Neural cell (in vitro differentiated cells): ENCODE data around the gene MBD3L4. TPM values are rescaled to one million over a fixed set of nuclear protein-coding genes. Genes with fewer than 3 reads are reported as not detected.

Experiments
- H2AFZ ChIP-seq: fragments of 200-600, 300-800 bp; sonication (generic), shearing (Covaris generic); 2 replicates; pipeline ENCODE4 v1.6.0; 2014; ENCODE audit warnings: low read depth, mild to moderate bottlenecking, antibody characterized with exemption, low read length, moderate library complexity
- H3F3A ChIP-seq: fragments of 200-600 bp; shearing (Covaris generic); 2 replicates; pipeline ENCODE4 v1.6.1; 2016; ENCODE audit warnings: mild to moderate bottlenecking, moderate library complexity, mixed read lengths, antibody characterized with exemption, low read length; ENCODE audit not compliant: insufficient read depth, poor library complexity, severe bottlenecking
- H3K27ac ChIP-seq: fragments of 200-600, 300-800 bp; sonication (generic), shearing (Covaris generic); 2 replicates; pipeline ENCODE4 v1.5.1; 2014; ENCODE audit warnings: mild to moderate bottlenecking, low read length, moderate library complexity
- H3K27me3 ChIP-seq: fragments of 300-800, 200-600 bp; sonication (generic), shearing (Covaris generic); 2 replicates; pipeline ENCODE4 v1.6.0; 2014; ENCODE audit warnings: mild to moderate bottlenecking, low read depth, low read length, moderate library complexity; ENCODE audit not compliant: insufficient read depth
- H3K36me3 ChIP-seq: fragments of 300-800, 200-600 bp; sonication (generic), shearing (Covaris generic); 2 replicates; pipeline ENCODE4 v1.5.1; 2014; ENCODE audit warnings: mild to moderate bottlenecking, antibody characterized with exemption, low read length, moderate library complexity; ENCODE audit not compliant: insufficient read depth
- H3K4me2 ChIP-seq: fragments of 300-800, 200-600 bp; sonication (generic), shearing (Covaris generic); 2 replicates; pipeline ENCODE4 v1.6.0; 2014; ENCODE audit warnings: mild to moderate bottlenecking, low read length
- H3K4me3 ChIP-seq: fragments of 300-800, 200-600 bp; sonication (generic), shearing (Covaris generic); 2 replicates; pipeline ENCODE4 v1.5.1; 2014; ENCODE audit warnings: mild to moderate bottlenecking, low read length, moderate library complexity
- H3K79me2 ChIP-seq: fragments of 200-600 bp; shearing (Covaris generic); replicated peaks from 2 replicates; pipeline ENCODE4 v1.6.0; 2014; ENCODE audit warnings: mild to moderate bottlenecking, low read length, moderate library complexity; ENCODE audit not compliant: insufficient read depth
- H3K9ac ChIP-seq: fragments of 300-800, 200-600 bp; sonication (generic), shearing (Covaris generic); 2 replicates; pipeline ENCODE4 v1.6.1; 2016; ENCODE audit warnings: mild to moderate bottlenecking, low read length, mixed read lengths
- H3K9me2 ChIP-seq: fragments of 200-600 bp; shearing (Covaris generic); 2 replicates; pipeline ENCODE4 v1.6.1; 2016; ENCODE audit warnings: mild to moderate bottlenecking, low read length, mixed read lengths; ENCODE audit not compliant: insufficient read depth
- H3K9me3 ChIP-seq: fragments of 200-600, 300-800 bp; sonication (generic), shearing (Covaris generic); 2 replicates; pipeline ENCODE4 v1.6.1; 2016; ENCODE audit warnings: mild to moderate bottlenecking, mixed run types, low read length, moderate library complexity, mixed read lengths
- H4K20me1 ChIP-seq: fragments of 200-600 bp; shearing (Covaris generic); 2 replicates; pipeline ENCODE4 v1.6.1; 2016; ENCODE audit warnings: mild to moderate bottlenecking, mixed run types; ENCODE audit not compliant: insufficient read depth
- CTCF ChIP-seq: fragments of 450-650 bp; IDR thresholded peaks from 2 replicates; pipeline ENCODE4 v1.5.1; 2014; ENCODE audit warnings: antibody characterized with exemption, mild to moderate bottlenecking, moderate library complexity; ENCODE audit not compliant: poor library complexity, severe bottlenecking
- EP300 ChIP-seq: fragments of 450-650 bp; conservative IDR thresholded peaks from 2 replicates; pipeline ENCODE4 v1.6.1; 2014; ENCODE audit warnings: antibody characterized with exemption, mild to moderate bottlenecking, moderate library complexity; ENCODE audit not compliant: poor library complexity, severe bottlenecking
- EZH2 ChIP-seq: fragments of 200-600, 300-800 bp; shearing (Covaris generic), sonication (generic); IDR thresholded peaks from 2 replicates; pipeline ENCODE4 v1.6.1; 2014; ENCODE audit warnings: antibody characterized with exemption, low read length, borderline replicate concordance, mild to moderate bottlenecking; ENCODE audit not compliant: insufficient read depth, poor library complexity, severe bottlenecking
- MXI1 ChIP-seq: fragments of 450-650 bp; conservative IDR thresholded peaks from 2 replicates; pipeline ENCODE4 v1.6.1; 2014; ENCODE audit warnings: antibody characterized with exemption, mild to moderate bottlenecking; ENCODE audit not compliant: poor library complexity, severe bottlenecking
- POLR2AphosphoS5 ChIP-seq: IDR thresholded peaks from 2 replicates; pipeline ENCODE4 v1.6.1; 2012
- RAD21 ChIP-seq: fragments of 450-650 bp; conservative IDR thresholded peaks from 2 replicates; pipeline ENCODE4 v1.6.1; 2014; ENCODE audit warnings: antibody characterized with exemption, mild to moderate bottlenecking, moderate library complexity
- REST ChIP-seq: IDR thresholded peaks from 2 replicates; pipeline ENCODE4 v1.6.1; 2012; ENCODE audit warnings: borderline replicate concordance
- SMC3 ChIP-seq: fragments of 450-650 bp; conservative IDR thresholded peaks from 2 replicates; pipeline ENCODE4 v1.6.1; 2014; ENCODE audit warnings: antibody characterized with exemption, mild to moderate bottlenecking, moderate library complexity; ENCODE audit not compliant: poor library complexity
- TAF1 ChIP-seq: IDR thresholded peaks from 2 replicates; pipeline ENCODE4 v1.6.1; 2012; ENCODE audit warnings: low read depth
- polyA plus RNA-seq: library from polyadenylated mRNA; depleted of rRNA; stranded (reverse); fragments of >200 nt; gene quantifications from 2 replicates; pipeline ENCODE4 v1.2.3, GENCODE V29; 2014

Gene MBD3L4
- polyA plus RNA-seq, 1 donor from 2014 or later: not detected

GRCh38 chr19:7004313-7004931 lies 35.6 kb downstream of the MBD3L4 start:
- no peaks in the 10 kb centered on the region for H3K9me3 ChIP-seq
- H3K27ac ChIP-seq: no peak overlapping the region
- TF ChIP-seq MXI1: no peak
- TF ChIP-seq EZH2: no peak
- peak; percentile 58 for TF ChIP-seq RAD21
- no peak for TF ChIP-seq TAF1
- TF ChIP-seq CTCF: peak; percentile 60
- TF ChIP-seq POLR2AphosphoS5: no peak
- TF ChIP-seq SMC3: peak; percentile 62
- no peak for TF ChIP-seq REST
- H3K4me3 ChIP-seq: no peak overlapping the region
- H4K20me1 ChIP-seq: no peaks in the 10 kb centered on the region
- no peak overlapping the region for H2AFZ ChIP-seq
- H3K4me2 ChIP-seq: no peak overlapping the region
- no peaks in the 10 kb centered on the region for H3K9me2 ChIP-seq
- H3K36me3 ChIP-seq: no peaks in the 10 kb centered on the region
- no peaks in the 10 kb centered on the region for H3K79me2 ChIP-seq
- no peak overlapping the region for H3K9ac ChIP-seq
- no peaks in the 10 kb centered on the region for H3F3A ChIP-seq
- no peaks in the 10 kb centered on the region for H3K27me3 ChIP-seq

GRCh38 chr19:7000816-7001215 lies 39.2 kb downstream of the MBD3L4 start:
- Histone ChIP-seq H3K9me2 (no peaks in the 10 kb centered on the region), H3F3A (no peaks in the 10 kb centered on the region), H3K4me3 (no peak overlapping the region), H4K20me1 (no peaks in the 10 kb centered on the region), H3K27me3 (no peaks in the 10 kb centered on the region), H3K36me3 (no peaks in the 10 kb centered on the region), H3K9ac (no peak overlapping the region), H3K79me2 (no peaks in the 10 kb centered on the region), H2AFZ (no peak overlapping the region), H3K4me2 (no peak overlapping the region), H3K27ac (no peak overlapping the region), H3K9me3 (no peaks in the 10 kb centered on the region)
- TF ChIP-seq CTCF: no peak
- TF ChIP-seq REST: no peak
- no peak for TF ChIP-seq SMC3
- TF ChIP-seq EZH2: no peak
- TF ChIP-seq EP300: no peak
- TF ChIP-seq TAF1: no peak
- TF ChIP-seq POLR2AphosphoS5: no peak
- TF ChIP-seq RAD21: no peak
- no peak for TF ChIP-seq MXI1
